ENCODE measurements around the gene CCDC32.

The CCDC32 gene

DNA sequence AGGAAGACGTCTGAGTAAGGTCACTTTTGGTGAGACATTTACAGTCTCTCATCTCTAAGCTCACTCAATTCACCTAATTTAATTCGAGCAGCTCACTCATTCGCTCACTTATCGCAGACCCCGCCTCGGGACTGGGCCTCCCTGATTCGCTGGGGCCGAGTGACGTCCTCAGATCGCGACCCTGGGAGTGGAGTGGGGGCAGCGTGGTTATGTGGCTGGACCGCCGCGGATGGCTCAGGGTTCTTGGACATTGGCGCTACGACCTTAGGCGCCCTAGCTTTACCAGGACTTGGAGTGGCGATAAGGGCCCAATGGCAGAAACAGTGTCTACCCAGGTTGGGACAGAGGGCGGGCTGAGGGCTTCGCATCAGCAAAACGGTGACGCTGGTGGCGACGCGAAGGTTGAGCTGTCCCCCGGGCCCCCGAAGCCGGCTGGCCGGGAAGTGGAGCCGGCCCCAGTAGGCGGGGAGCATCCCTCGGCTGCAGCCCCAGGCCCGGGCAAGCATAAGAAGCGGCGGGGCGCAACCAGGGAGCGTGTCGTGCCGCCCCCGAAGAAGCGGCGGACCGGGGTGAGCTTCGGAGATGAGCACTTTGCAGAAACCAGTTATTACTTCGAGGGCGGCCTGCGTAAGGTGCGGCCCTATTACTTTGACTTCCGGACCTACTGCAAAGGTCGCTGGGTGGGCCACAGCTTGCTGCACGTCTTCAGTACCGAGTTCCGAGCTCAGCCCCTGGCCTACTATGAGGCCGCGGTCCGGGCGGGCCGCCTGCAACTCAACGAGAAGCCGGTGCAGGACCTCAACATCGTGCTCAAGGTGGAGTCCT lies 4.5 kb upstream of the CCDC32 start, which contains the start of gene RPUSD2:
Gene RPUSD2 (plus strand): TSS at position 171 of the 825 bp plus-strand sequence. CDS start 39 bp downstream, at position 210.
- H3K4me1 ChIP-seq (ENCODE audit: control insufficient read depth, insufficient read depth, low read length, poor library complexity, severe bottlenecking): peaks cover 5% of the 10 kb centered on the region
- peak within 1 kb of the TSS; percentile 52 for H3K27ac ChIP-seq (ENCODE audit: low read depth, low read length, severe bottlenecking)
- peak within 1 kb of the TSS; percentile 92 for H3K4me3 ChIP-seq (ENCODE audit: extremely low read depth, insufficient read depth, low read length, poor library complexity, severe bottlenecking)
- no peaks in the 10 kb centered on the region for H3K9me3 ChIP-seq (ENCODE audit: control insufficient read depth, low read length)
- H3K36me3 ChIP-seq (ENCODE audit: control insufficient read depth, insufficient read depth, low read length): peaks cover 29% of the 10 kb centered on the region
- 0% methylated on average over 48 to 58 of the region's 62 CpGs for WGBS, 2 experiments (ENCODE audit: insufficient coverage in 2 of 2)

DNA sequence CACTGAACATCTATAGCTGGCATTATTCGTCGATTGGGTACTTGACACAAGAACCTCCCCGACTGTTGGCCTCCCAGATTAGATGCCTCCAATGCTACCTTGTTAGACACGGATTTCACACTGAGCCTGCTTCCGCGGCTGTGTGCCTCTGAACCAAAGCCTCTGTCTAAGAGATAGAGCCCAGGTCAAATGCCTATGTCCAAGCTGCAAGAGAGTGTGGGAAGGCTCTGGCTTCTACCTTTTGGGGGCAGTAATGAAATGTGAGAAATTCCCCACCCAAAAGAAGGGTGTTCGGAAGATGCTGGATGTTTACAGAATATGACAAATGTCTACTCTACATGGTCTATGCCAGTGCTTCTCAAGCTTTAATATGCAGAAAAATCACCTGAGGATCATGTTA lies 2.3 kb upstream of the CCDC32 start:
- H3K4me1 ChIP-seq (ENCODE audit: control insufficient read depth, insufficient read depth, low read length, poor library complexity, severe bottlenecking): peaks cover 5% of the 10 kb centered on the region
- H3K9me3 ChIP-seq (ENCODE audit: control insufficient read depth, low read length): no peaks in the 10 kb centered on the region
- 49 to 51% methylated on average over 5 to 7 of the region's 7 CpGs for WGBS, 2 experiments (ENCODE audit: insufficient coverage in 2 of 2)
- peaks cover 16% of the 10 kb centered on the region for H3K36me3 ChIP-seq (ENCODE audit: control insufficient read depth, insufficient read depth, low read length)
- no peak overlapping the region for H3K27ac ChIP-seq (ENCODE audit: low read depth, low read length, severe bottlenecking)
- H3K4me3 ChIP-seq (ENCODE audit: extremely low read depth, insufficient read depth, low read length, poor library complexity, severe bottlenecking): no peak overlapping the region

DNA sequence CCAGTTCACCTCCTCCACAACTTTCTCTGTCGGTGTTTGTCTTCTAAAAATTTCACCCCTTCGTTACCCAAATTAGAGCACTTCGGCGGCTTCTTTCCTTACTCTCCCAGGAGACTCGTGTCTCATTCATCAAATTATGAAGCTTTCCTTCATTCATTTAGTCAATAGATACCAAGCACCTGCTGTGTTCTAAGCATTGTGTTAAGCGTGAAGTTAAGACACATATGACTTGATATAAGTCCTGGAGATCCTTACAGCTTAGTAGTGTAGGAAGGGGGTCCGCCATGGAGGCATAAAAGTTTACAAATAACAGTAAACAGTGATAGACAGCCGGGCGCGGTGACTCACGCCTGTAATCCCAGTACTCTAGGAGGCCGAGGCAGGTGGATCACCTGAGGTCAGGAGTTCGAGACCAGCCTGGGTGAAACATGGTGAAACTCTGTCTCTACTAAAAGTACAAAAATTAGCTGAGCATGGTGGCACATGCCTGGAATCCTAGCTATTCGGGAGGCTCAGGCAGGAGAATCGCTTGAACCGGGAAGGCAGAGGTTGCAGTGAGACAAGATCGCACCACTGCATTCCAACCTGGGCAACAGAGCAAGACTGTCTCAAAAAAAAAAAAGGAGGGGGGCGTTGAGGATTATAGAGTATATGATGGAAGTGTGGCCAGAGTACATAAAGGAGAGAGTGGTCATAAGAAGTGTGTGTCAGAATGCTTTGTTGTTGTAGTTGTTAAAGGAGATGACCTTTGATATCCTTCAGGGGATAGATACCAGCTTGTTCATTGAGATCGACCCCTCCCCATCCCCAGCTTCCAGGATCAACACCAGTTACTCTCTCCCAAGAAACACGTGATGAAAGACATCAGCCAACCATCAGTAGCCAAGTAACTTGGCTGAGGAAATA lies 744 bp upstream of the CCDC32 start:
- peak overlapping the region; percentile 29 for H3K27ac ChIP-seq (ENCODE audit: low read depth, low read length, severe bottlenecking)
- H3K36me3 ChIP-seq (ENCODE audit: control insufficient read depth, insufficient read depth, low read length): peaks cover 21% of the 10 kb centered on the region
- peak overlapping the region; percentile 85 for H3K4me3 ChIP-seq (ENCODE audit: extremely low read depth, insufficient read depth, low read length, poor library complexity, severe bottlenecking)
- no peaks in the 10 kb centered on the region for H3K9me3 ChIP-seq (ENCODE audit: control insufficient read depth, low read length)
- peaks cover 5% of the 10 kb centered on the region for H3K4me1 ChIP-seq (ENCODE audit: control insufficient read depth, insufficient read depth, low read length, poor library complexity, severe bottlenecking)
- WGBS, 2 experiments (ENCODE audit: insufficient coverage in 2 of 2): 80 to 86% methylated on average over 10 to 11 of the region's 20 CpGs

DNA sequence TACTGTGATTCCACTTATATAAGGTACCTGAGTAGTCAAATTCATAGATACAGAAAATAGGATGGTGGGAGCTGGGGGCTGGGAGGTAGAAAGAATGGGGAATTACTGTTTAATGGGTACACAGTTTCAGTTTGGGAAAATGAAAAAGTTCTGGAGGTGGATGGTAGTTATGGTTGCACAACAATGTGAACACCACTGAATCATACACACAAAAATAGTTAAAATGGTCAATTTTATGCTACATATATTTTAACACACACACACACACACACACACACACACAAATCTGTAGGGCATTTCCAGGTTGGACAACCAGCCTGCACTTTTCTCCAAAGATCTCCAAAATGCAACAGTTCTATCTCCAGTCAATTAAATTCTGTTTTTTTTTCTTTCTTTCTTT lies 1.4 kb downstream of the CCDC32 start:
- H3K4me1 ChIP-seq (ENCODE audit: control insufficient read depth, insufficient read depth, low read length, poor library complexity, severe bottlenecking): no peaks in the 10 kb centered on the region
- H3K27ac ChIP-seq (ENCODE audit: low read depth, low read length, severe bottlenecking): no peak overlapping the region
- no peak overlapping the region for H3K4me3 ChIP-seq (ENCODE audit: extremely low read depth, insufficient read depth, low read length, poor library complexity, severe bottlenecking)
- H3K36me3 ChIP-seq (ENCODE audit: control insufficient read depth, insufficient read depth, low read length): peaks cover 25% of the 10 kb centered on the region
- no peaks in the 10 kb centered on the region for H3K9me3 ChIP-seq (ENCODE audit: control insufficient read depth, low read length)

- Histone ChIP-seq H3K4me1 (ENCODE audit: control insufficient read depth, insufficient read depth, low read length, poor library complexity, severe bottlenecking) (no peaks in the 10 kb centered on the region), H3K36me3 (ENCODE audit: control insufficient read depth, insufficient read depth, low read length) (peaks cover 25% of the 10 kb centered on the region), H3K27ac (ENCODE audit: low read depth, low read length, severe bottlenecking) (no peak overlapping the region), H3K9me3 (ENCODE audit: control insufficient read depth, low read length) (no peaks in the 10 kb centered on the region), H3K4me3 (ENCODE audit: extremely low read depth, insufficient read depth, low read length, poor library complexity, severe bottlenecking) (no peak overlapping the region)
- 100% methylated on average over 2 of the region's 2 CpGs for WGBS, 2 experiments (ENCODE audit: insufficient coverage in 2 of 2)
Observed at GRCh38 chr15:40562691-40563090, 2.2 kb downstream of the CCDC32 start.

DNA sequence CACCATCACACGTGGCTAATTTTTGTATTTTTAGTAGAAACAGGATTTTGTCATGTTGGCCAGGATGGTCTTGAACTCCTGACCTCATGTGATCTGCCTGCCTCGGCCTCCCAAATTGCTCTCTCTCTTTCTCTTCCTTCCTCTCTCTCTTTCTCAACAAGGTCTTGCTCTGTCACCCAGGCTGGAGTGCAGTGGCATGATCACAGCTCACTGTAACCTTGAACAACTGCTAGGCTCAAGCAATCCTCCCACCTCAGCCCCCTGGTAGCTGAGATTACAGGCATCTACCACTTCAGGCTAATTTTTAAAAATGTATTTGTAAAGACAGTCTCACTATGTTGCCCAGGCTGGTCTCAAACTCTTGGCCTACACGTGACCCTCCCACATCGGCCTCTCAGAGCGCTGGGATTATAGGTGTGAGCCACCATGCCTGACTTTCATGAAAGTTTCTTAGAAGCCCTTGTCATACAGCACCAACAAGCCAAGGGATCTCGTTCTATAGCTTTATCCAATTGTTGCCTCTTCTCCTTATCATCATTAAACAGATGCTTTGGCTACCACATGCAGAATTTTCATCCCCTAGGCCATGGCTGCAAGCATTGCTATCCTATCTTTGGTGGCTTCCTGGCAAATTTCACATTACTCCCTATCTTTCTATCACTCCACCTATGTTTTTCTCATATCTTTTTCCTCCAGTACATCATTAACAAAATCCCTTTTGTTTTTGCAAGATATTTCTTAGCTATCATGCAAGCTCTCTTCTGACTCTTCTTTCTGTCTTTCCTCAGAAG lies 5.7 kb downstream of the CCDC32 start:
- peaks cover 48% of the 10 kb centered on the region for H3K36me3 ChIP-seq (ENCODE audit: control insufficient read depth, insufficient read depth, low read length)
- H3K27ac ChIP-seq (ENCODE audit: low read depth, low read length, severe bottlenecking): no peak overlapping the region
- no peak overlapping the region for H3K4me3 ChIP-seq (ENCODE audit: extremely low read depth, insufficient read depth, low read length, poor library complexity, severe bottlenecking)
- H3K9me3 ChIP-seq (ENCODE audit: control insufficient read depth, low read length): no peaks in the 10 kb centered on the region
- no peaks in the 10 kb centered on the region for H3K4me1 ChIP-seq (ENCODE audit: control insufficient read depth, insufficient read depth, low read length, poor library complexity, severe bottlenecking)
- WGBS, 2 experiments (ENCODE audit: insufficient coverage in 2 of 2): 89 to 95% methylated on average over 5 of the region's 6 CpGs

GRCh38 chr15:40555876-40556275 lies 9.0 kb downstream of the CCDC32 start:
- Histone ChIP-seq H3K9me3 (ENCODE audit: control insufficient read depth, low read length) (no peaks in the 10 kb centered on the region), H3K4me1 (ENCODE audit: control insufficient read depth, insufficient read depth, low read length, poor library complexity, severe bottlenecking) (no peaks in the 10 kb centered on the region), H3K36me3 (ENCODE audit: control insufficient read depth, insufficient read depth, low read length) (peaks cover 52% of the 10 kb centered on the region), H3K4me3 (ENCODE audit: extremely low read depth, insufficient read depth, low read length, poor library complexity, severe bottlenecking) (no peak overlapping the region), H3K27ac (ENCODE audit: low read depth, low read length, severe bottlenecking) (no peak overlapping the region)
- 85 to 96% methylated on average over 2 of the region's 2 CpGs for WGBS, 2 experiments (ENCODE audit: insufficient coverage in 2 of 2)

DNA sequence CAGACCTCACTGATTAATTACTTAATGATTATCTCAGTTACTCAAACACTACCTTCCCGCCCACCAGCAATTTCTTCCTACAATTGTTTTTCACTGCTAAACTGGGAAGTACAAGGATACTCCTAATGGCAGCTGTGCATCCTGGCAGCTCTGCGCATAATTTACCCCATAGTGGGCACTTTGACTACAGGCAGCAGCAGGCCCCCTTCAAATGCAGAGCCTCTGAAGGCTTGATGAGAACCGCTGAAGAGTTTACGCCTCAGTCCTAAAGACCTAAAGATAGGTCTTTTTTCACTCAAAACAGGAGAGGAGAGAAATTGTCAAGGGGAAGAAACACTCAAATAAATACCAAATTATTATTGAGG lies 10.7 kb downstream of the CCDC32 start:
- 49 to 71% methylated on average over 2 to 3 of the region's 4 CpGs for WGBS, 2 experiments (ENCODE audit: insufficient coverage in 2 of 2)
- Histone ChIP-seq H3K36me3 (ENCODE audit: control insufficient read depth, insufficient read depth, low read length) (peaks cover 59% of the 10 kb centered on the region), H3K4me3 (ENCODE audit: extremely low read depth, insufficient read depth, low read length, poor library complexity, severe bottlenecking) (no peak overlapping the region), H3K27ac (ENCODE audit: low read depth, low read length, severe bottlenecking) (no peak overlapping the region), H3K9me3 (ENCODE audit: control insufficient read depth, low read length) (no peaks in the 10 kb centered on the region), H3K4me1 (ENCODE audit: control insufficient read depth, insufficient read depth, low read length, poor library complexity, severe bottlenecking) (no peaks in the 10 kb centered on the region)

DNA sequence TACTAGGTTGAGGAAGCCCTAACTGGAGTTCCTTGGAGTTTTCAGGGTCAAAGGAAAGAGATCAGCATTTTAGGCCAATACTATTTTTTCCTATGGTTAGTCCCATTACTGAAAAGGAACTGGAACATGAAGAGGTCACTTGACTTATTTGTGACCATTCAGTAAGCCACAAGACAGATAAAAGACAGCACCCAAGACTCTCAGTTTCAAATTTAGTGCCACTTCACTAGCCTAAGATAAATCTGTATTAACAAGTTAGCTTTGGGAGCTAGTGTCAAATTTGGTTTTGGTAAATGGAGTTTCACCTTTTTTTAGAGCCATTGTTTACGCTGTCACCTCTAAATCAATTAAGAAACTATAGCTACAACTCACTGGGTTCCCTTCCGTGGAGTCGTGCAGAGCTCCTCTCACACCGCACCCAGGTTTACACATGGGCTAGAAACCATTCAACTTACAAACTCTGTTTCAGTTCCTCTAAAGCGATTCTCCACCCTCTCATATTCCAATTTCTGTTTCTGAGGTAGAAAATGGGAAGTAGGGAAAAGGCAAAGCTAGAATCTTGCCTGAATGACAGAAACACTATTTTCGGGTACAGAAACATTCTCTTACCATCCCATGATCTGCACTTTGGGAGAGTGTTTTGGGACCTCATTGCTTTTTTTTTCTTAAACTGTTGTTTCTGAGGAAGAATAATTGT lies 14.4 kb downstream of the CCDC32 start:
- WGBS, 2 experiments (ENCODE audit: insufficient coverage in 2 of 2): 98 to 100% methylated on average over 4 to 5 of the region's 6 CpGs
- H3K4me3 ChIP-seq (ENCODE audit: extremely low read depth, insufficient read depth, low read length, poor library complexity, severe bottlenecking): no peak overlapping the region

DNA sequence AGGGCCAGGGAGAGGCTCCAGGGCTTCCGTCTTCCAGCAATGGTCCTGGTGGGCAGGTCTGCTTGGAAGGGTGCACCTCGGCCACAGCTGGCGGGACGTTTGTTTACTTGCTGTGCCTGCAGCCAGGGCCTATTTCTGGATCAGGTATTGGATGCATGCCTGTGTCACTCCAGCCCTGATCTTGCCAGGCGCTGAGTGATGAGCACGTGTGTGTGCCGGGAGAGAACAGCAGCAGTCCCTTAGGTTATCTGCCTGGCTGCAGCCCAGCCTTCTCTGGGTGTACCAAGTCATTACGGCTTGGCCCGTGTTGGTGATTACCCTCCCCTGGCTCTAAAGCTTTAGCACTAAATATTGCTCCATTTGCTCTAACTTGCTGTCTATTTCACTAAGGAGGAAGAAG lies 14.9 kb downstream of the CCDC32 start:
- no peaks in the 10 kb centered on the region for H3K4me1 ChIP-seq (ENCODE audit: control insufficient read depth, insufficient read depth, low read length, poor library complexity, severe bottlenecking)
- no peaks in the 10 kb centered on the region for H3K9me3 ChIP-seq (ENCODE audit: control insufficient read depth, low read length)
- peaks cover 49% of the 10 kb centered on the region for H3K36me3 ChIP-seq (ENCODE audit: control insufficient read depth, insufficient read depth, low read length)
- no peak overlapping the region for H3K4me3 ChIP-seq (ENCODE audit: extremely low read depth, insufficient read depth, low read length, poor library complexity, severe bottlenecking)
- WGBS, 2 experiments (ENCODE audit: insufficient coverage in 2 of 2): 86 to 94% methylated on average over 5 to 9 of the region's 9 CpGs
- no peak overlapping the region for H3K27ac ChIP-seq (ENCODE audit: low read depth, low read length, severe bottlenecking)

More for the DNA sequence above, 14.4 kb downstream of the CCDC32 start:
- peaks cover 53% of the 10 kb centered on the region for H3K36me3 ChIP-seq (ENCODE audit: control insufficient read depth, insufficient read depth, low read length)
- no peaks in the 10 kb centered on the region for H3K4me1 ChIP-seq (ENCODE audit: control insufficient read depth, insufficient read depth, low read length, poor library complexity, severe bottlenecking)
- no peaks in the 10 kb centered on the region for H3K9me3 ChIP-seq (ENCODE audit: control insufficient read depth, low read length)
- H3K27ac ChIP-seq (ENCODE audit: low read depth, low read length, severe bottlenecking): no peak overlapping the region
